MM.1S (cell line): Measurements from ENCODE around the gene UQCRQ.

Source experiments
- DNase-seq: peaks from one replicate; pipeline ENCODE4 v3.0.0-alpha.2; 2015
- H2AFZ ChIP-seq: fragments of 300-600 bp; sonication (generic); 2 replicates; pipeline ENCODE4 v1.6.0; 2016; ENCODE audit warnings: antibody characterized with exemption, low read length
- H3F3A ChIP-seq: fragments of 300-600 bp; sonication (generic); 2 replicates; pipeline ENCODE4 v1.6.1; 2016; ENCODE audit warnings: mild to moderate bottlenecking, antibody characterized with exemption, low read length, moderate library complexity, mixed read lengths; ENCODE audit not compliant: insufficient read depth
- H3K27ac ChIP-seq: fragments of 300-600 bp; sonication (generic); 2 replicates; pipeline ENCODE4 v1.5.1; 2016; ENCODE audit warnings: mild to moderate bottlenecking, low read length
- H3K27me3 ChIP-seq: fragments of 300-600 bp; sonication (generic); replicated peaks from 2 replicates; pipeline ENCODE4 v1.6.0; 2016; ENCODE audit warnings: low read length; ENCODE audit not compliant: insufficient read depth
- H3K36me3 ChIP-seq: fragments of 300-600 bp; sonication (generic); replicated peaks from 2 replicates; pipeline ENCODE4 v1.6.1; 2016; ENCODE audit warnings: mild to moderate bottlenecking, low read length, mixed read lengths; ENCODE audit not compliant: insufficient read depth
- H3K4me1 ChIP-seq: fragments of 300-600 bp; sonication (generic); 2 replicates; pipeline ENCODE4 v1.6.1; 2016; ENCODE audit warnings: low read length, mixed read lengths
- H3K4me2 ChIP-seq: fragments of 300-600 bp; sonication (generic); 2 replicates; pipeline ENCODE4 v1.6.0; 2016; ENCODE audit warnings: low read depth, low read length
- H3K4me3 ChIP-seq: fragments of 300-600 bp; sonication (generic); 2 replicates; pipeline ENCODE4 v1.5.1; 2016; ENCODE audit warnings: low read length, mixed read lengths
- H3K79me2 ChIP-seq: fragments of 300-600 bp; sonication (generic); 2 replicates; pipeline ENCODE4 v1.6.1; 2016; ENCODE audit warnings: mixed run types, low read length, mixed read lengths
- H3K9ac ChIP-seq: fragments of 300-600 bp; sonication (generic); 2 replicates; pipeline ENCODE4 v1.6.1; 2016; ENCODE audit warnings: low read length, mixed read lengths
- H3K9me2 ChIP-seq: fragments of 300-600 bp; sonication (generic); replicated peaks from 2 replicates; pipeline ENCODE4 v1.6.1; 2016; ENCODE audit warnings: mild to moderate bottlenecking, low read length, mixed read lengths; ENCODE audit not compliant: insufficient read depth
- H3K9me3 ChIP-seq: fragments of 300-600 bp; sonication (generic); replicated peaks from 2 replicates; pipeline ENCODE4 v1.6.1; 2016; ENCODE audit warnings: mild to moderate bottlenecking, low read length, mixed read lengths; ENCODE audit not compliant: insufficient read depth
- H4K20me1 ChIP-seq: fragments of 300-600 bp; sonication (generic); 2 replicates; pipeline ENCODE4 v1.6.1; 2016; ENCODE audit warnings: mild to moderate bottlenecking, low read length, moderate library complexity, mixed read lengths; ENCODE audit not compliant: insufficient read depth
- CTCF ChIP-seq: fragments of 300-600 bp; sonication (generic); IDR thresholded peaks from 2 replicates; pipeline ENCODE4 v1.5.1; 2016; ENCODE audit warnings: antibody characterized with exemption, low read length, mixed read lengths
- EZH2 ChIP-seq: fragments of 300-600 bp; sonication (generic); optimal IDR thresholded peaks from 2 replicates; pipeline ENCODE3; 2017; ENCODE audit warnings: low read depth, mild to moderate bottlenecking, antibody characterized with exemption, low read length, mixed read lengths
- EZH2phosphoT487 ChIP-seq: fragments of 300-600 bp; sonication (generic); IDR thresholded peaks from 2 replicates; pipeline ENCODE4 v1.6.1; 2018; ENCODE audit warnings: antibody characterized with exemption, low read length

Gene UQCRQ

GRCh38 chr5:132870801-132871200 is 4.4 kb downstream of the UQCRQ start:
- H2AFZ ChIP-seq: no peak overlapping the region
- no peaks in the 10 kb centered on the region for H3K9me2 ChIP-seq
- H3K4me2 ChIP-seq: no peak overlapping the region
- no peaks in the 10 kb centered on the region for H3K9me3 ChIP-seq
- TF ChIP-seq EZH2phosphoT487 (no peak), CTCF (no peak), EZH2 (no peak)
- peaks cover 6% of the 10 kb centered on the region for H3K4me1 ChIP-seq
- DNase-seq: no peak
- no peaks in the 10 kb centered on the region for H3K27me3 ChIP-seq
- peaks cover 8% of the 10 kb centered on the region; the same call in 1 of the 2 replicates for H3K36me3 ChIP-seq
- no peak overlapping the region for H3K4me3 ChIP-seq
- H4K20me1 ChIP-seq: no peaks in the 10 kb centered on the region
- H3K79me2 ChIP-seq: peaks cover 29% of the 10 kb centered on the region
- peaks cover 4% of the 10 kb centered on the region; the same call in 1 of the 2 replicates for H3F3A ChIP-seq
- no peak overlapping the region for H3K9ac ChIP-seq
- H3K27ac ChIP-seq: no peak overlapping the region

DNA sequence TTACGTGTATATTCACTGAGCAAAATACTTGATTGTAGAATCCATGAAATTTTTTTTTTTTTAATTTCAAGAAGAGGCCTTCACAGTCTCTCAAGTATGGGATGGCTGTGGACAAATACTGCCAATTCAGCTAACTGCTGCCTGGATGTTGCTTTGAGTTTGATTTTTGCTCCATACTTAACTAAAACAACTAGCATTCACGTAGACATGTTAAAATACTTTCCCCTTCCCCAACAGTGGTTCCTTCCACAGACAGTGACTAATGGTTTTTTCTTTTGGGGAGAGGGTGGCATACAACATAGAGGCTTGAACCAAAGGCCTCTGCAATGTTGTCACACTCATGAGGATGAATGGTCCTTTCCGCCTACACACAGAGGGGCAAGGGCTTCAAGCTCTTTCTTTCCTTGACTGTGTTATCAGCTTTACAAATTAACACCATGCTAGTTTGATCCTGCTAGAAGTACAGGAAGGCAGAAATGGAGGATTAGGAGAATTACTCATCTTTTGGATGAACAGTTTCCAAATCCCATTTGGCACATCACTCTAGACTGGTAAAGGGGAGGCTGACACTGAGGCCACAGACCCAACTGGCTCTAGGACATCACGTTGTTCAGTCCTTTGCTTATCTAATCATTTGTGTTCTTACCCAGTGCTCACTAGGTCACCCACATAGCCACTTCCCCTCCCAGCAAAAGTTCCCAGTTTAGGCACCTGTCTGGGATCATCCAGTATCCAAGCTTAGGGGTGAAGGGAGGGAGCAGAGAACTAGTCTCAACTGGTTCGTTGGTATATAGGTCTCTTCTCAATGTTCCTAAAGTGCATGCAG is 5.2 kb downstream of the UQCRQ start:
- DNase-seq: no peak

DNA sequence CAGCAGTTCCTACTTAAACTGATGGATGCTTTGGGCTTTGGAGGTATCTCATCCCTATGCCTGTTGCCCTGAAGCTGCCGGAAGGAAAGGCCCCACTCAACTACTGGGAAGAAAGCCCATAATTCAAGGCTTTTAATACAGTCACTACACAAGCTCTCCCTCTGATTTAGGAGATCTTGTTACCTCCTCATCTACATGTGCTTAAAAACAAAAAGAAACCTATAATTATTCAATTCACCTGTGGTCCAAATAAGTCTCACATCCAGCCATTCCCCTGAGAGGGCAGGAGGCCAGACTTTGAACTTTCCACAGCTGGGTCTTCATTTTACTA is 6.3 kb downstream of the UQCRQ start:
- Histone ChIP-seq H4K20me1 (no peaks in the 10 kb centered on the region), H3K4me3 (no peak overlapping the region), H2AFZ (no peak overlapping the region), H3K27me3 (no peaks in the 10 kb centered on the region), H3F3A (peaks cover 4% of the 10 kb centered on the region; the same call in 1 of the 2 replicates), H3K79me2 (peaks cover 11% of the 10 kb centered on the region), H3K9me3 (no peaks in the 10 kb centered on the region), H3K27ac (no peak overlapping the region), H3K4me2 (no peak overlapping the region), H3K4me1 (peaks cover under 1% of the 10 kb centered on the region; the same call in 1 of the 2 replicates), H3K36me3 (peaks cover 8% of the 10 kb centered on the region; the same call in 1 of the 2 replicates), H3K9me2 (no peaks in the 10 kb centered on the region), H3K9ac (no peak overlapping the region)
- DNase-seq: no peak
- TF ChIP-seq CTCF (no peak), EZH2phosphoT487 (no peak), EZH2 (no peak)

More for the DNA sequence above, 5.2 kb downstream of the UQCRQ start:
- Histone ChIP-seq H3K9me3 (no peaks in the 10 kb centered on the region), H3K9ac (no peak overlapping the region), H3F3A (peaks cover 4% of the 10 kb centered on the region; the same call in 1 of the 2 replicates), H3K36me3 (peaks cover 8% of the 10 kb centered on the region; the same call in 1 of the 2 replicates), H3K4me2 (no peak overlapping the region), H3K4me1 (peaks cover 6% of the 10 kb centered on the region), H4K20me1 (no peaks in the 10 kb centered on the region), H3K4me3 (no peak overlapping the region), H3K9me2 (no peaks in the 10 kb centered on the region), H2AFZ (no peak overlapping the region), H3K27ac (no peak overlapping the region), H3K27me3 (no peaks in the 10 kb centered on the region), H3K79me2 (peaks cover 22% of the 10 kb centered on the region)
- TF ChIP-seq EZH2 (no peak), EZH2phosphoT487 (no peak), CTCF (no peak)
